Peyer's patch (tissue), 4 donors: Measurements from ENCODE around the gene PGK2. TPM values are rescaled to one million over a fixed set of nuclear protein-coding genes. Genes with fewer than 3 reads are reported as not detected.
"Not testable (repeated sequence)": the region's sequence is repeated elsewhere in the genome, so short reads cannot be mapped to it uniquely, and the experiment has no call there.

Experiments used
- DNase-seq, 3 donors: peaks; one replicate each; pipeline ENCODE4 v3.0.0-alpha.2; 2017 to 2019
- H3K27ac ChIP-seq, 4 donors: fragments of 200-600 bp; sonication (generic); one replicate each; pipeline ENCODE4 v1.5.1; 2016 to 2019
- H3K27me3 ChIP-seq, 2 donors: fragments of 200-600 bp; sonication (generic); one replicate each; pipeline ENCODE4 v1.5.1; 2019
- H3K36me3 ChIP-seq, 3 donors: fragments of 200-600 bp; sonication (generic); one replicate each; pipeline ENCODE4 v1.5.1; 2016 to 2019
- H3K4me1 ChIP-seq, 4 donors: fragments of 200-600 bp; sonication (generic); one replicate each; pipeline ENCODE4 v1.5.1; 2016 to 2019
- H3K4me3 ChIP-seq, 4 donors: fragments of 200-600 bp; sonication (generic); 1 replicate in 3 of 4; 2 replicates in 1 of 4; pipeline ENCODE4 v1.5.1; 2016 to 2019; ENCODE audit warnings: mild to moderate bottlenecking in 1 of 4
- H3K9me3 ChIP-seq, 4 donors: fragments of 200-600 bp; sonication (generic); one replicate each; pipeline ENCODE4 v1.5.1; 2016 to 2019; ENCODE audit warnings: mild to moderate bottlenecking in 1 of 4
- POLR2A ChIP-seq, 2 donors: fragments of 450-650 bp; IDR thresholded peaks; one replicate each; pipeline ENCODE4 v1.5.1; 2017; ENCODE audit warnings: antibody characterized with exemption in 2 of 2, mild to moderate bottlenecking in 2 of 2, moderate library complexity in 2 of 2
- total RNA-seq, 4 donors: library from RNA; depleted of rRNA; stranded (reverse); fragments of >200 nt; gene quantifications; one replicate each; pipeline ENCODE4 v1.1.0, GENCODE V29; 2016
- TF ChIP-seq, protein P1 (sequence below), 6 experiments: fragments of 450-650 bp in 4 of 6; fragments of 200-600 bp in 2 of 6; sonication (generic) in 1 of 6; IDR thresholded peaks; one replicate each; pipeline ENCODE4 v1.5.1; 2017 to 2019; ENCODE audit warnings: antibody characterized with exemption in 6 of 6, mild to moderate bottlenecking in 3 of 6, moderate library complexity in 1 of 6

PGK2 gene
- total RNA-seq, 4 donors from 2014 or later: not detected

DNA sequence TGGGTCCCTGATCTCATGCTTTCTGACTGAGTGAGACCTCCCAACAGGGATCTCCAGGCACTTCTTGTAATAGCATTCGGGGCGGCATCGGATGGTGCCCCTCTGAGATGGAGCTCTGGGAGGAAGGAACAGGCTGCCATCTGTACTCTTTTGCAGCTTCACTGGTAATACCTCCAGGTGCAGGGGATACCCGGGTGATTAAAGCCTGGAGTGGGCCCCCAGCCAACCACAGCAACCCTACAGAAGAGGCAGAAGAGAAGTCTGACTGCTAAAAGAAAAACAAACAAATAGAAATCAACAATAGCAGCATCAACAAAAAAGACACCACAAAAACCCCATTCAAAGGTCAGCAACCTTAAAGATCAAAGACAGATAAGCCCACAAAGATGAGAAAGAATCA, 19.1 kb upstream of the PGK2 start:
- TF ChIP-seq, protein P1, sequence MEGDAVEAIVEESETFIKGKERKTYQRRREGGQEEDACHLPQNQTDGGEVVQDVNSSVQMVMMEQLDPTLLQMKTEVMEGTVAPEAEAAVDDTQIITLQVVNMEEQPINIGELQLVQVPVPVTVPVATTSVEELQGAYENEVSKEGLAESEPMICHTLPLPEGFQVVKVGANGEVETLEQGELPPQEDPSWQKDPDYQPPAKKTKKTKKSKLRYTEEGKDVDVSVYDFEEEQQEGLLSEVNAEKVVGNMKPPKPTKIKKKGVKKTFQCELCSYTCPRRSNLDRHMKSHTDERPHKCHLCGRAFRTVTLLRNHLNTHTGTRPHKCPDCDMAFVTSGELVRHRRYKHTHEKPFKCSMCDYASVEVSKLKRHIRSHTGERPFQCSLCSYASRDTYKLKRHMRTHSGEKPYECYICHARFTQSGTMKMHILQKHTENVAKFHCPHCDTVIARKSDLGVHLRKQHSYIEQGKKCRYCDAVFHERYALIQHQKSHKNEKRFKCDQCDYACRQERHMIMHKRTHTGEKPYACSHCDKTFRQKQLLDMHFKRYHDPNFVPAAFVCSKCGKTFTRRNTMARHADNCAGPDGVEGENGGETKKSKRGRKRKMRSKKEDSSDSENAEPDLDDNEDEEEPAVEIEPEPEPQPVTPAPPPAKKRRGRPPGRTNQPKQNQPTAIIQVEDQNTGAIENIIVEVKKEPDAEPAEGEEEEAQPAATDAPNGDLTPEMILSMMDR (IDR thresholded peaks at IDR 0.05): no peak
- TF ChIP-seq POLR2A (IDR thresholded peaks at IDR 0.05): no peak
- Histone ChIP-seq H3K4me3 (no peak overlapping the region), H3K9me3 (no peaks in the 10 kb centered on the region), H3K36me3 (peaks cover 0 to 10% (median 0%) of the 10 kb centered on the region in 3 donors), H3K4me1 (no peaks in the 10 kb centered on the region), H3K27ac (no peak overlapping the region), H3K27me3 (no peaks in the 10 kb centered on the region)
- DNase-seq: no peak

DNA sequence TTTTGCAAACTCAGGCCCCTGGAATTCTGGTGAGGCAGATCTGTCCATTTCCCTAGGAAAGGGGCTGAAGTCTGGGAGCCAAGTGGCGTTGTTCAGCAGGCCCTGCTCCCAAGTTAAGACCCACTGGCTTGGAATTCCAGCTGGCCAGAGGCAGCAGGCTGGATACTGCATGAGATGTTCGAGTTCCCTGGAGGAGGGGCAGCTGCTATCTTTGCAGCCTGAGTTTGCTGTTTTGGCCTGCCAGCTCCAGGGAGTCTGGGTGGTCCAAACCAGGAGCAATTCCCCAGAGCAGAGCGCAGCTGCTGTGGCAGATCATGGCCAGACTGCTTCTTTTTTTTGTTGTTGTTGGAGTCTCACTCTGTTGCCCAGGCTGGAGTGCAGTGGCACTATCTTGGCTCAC, 18.2 kb upstream of the PGK2 start:
- Histone ChIP-seq H3K4me3 (no peak overlapping the region), H3K4me1 (no peaks in the 10 kb centered on the region), H3K9me3 (no peaks in the 10 kb centered on the region), H3K36me3 (peaks cover 0 to 10% (median 0%) of the 10 kb centered on the region in 3 donors), H3K27me3 (no peaks in the 10 kb centered on the region), H3K27ac (no peak overlapping the region)
- DNase-seq: no peak
- no peak for TF ChIP-seq POLR2A (IDR thresholded peaks at IDR 0.05)
- TF ChIP-seq, protein P1 (IDR thresholded peaks at IDR 0.05): no peak

DNA sequence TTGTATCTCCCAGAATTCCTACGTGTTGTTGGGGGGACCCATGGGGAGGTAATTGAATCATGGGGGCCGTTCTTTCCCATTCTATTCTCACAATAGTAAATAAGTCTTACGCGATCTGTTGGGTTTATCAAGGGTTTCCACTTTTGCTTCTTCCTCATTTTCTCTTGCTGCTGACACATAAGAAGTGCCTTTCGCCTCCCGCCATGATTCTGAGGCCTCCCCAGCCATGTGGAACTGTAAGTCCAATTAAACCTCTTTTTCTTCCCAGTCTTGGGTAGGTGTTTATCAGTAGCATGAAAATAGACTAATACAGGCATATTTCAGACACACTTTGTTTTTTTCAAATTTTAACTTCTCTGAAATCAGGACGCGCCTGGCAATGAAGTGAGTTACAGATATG, 14.4 kb upstream of the PGK2 start:
- Histone ChIP-seq H3K4me1 (no peaks in the 10 kb centered on the region), H3K4me3 (no peak overlapping the region), H3K9me3 (no peaks in the 10 kb centered on the region), H3K27ac (no peak overlapping the region), H3K27me3 (no peaks in the 10 kb centered on the region), H3K36me3 (peaks cover 0 to 10% (median 0%) of the 10 kb centered on the region in 3 donors)
- no peak for DNase-seq
- TF ChIP-seq POLR2A (IDR thresholded peaks at IDR 0.05): no peak
- TF ChIP-seq, protein P1 (IDR thresholded peaks at IDR 0.05): no peak

DNA sequence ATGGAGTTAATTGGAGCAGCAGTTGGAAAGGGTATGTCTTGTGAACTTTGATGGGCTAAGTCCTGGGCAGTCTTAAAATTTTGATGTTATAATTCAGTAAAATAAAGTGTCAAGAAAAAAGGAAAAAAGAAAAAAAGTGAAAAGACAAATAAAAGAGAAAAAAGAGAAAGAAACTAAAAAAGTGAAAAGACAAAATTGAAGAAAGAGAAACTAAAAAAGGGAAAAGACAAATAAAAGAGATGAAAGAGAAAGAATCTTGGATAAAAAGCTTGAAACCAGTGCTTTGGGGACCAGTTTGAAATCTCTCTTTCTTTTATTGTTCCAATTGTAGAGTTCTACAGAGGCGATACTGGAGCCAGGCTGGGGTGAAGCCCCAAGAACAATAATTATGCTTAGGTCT, 12.0 kb upstream of the PGK2 start:
- TF ChIP-seq, protein P1 (IDR thresholded peaks at IDR 0.05): no peak
- no peak for TF ChIP-seq POLR2A (IDR thresholded peaks at IDR 0.05)
- Histone ChIP-seq H3K36me3 (no peaks in the 10 kb centered on the region), H3K27ac (no peak overlapping the region), H3K4me1 (no peaks in the 10 kb centered on the region), H3K27me3 (no peaks in the 10 kb centered on the region), H3K9me3 (no peaks in the 10 kb centered on the region), H3K4me3 (no peak overlapping the region)
- no peak for DNase-seq

DNA sequence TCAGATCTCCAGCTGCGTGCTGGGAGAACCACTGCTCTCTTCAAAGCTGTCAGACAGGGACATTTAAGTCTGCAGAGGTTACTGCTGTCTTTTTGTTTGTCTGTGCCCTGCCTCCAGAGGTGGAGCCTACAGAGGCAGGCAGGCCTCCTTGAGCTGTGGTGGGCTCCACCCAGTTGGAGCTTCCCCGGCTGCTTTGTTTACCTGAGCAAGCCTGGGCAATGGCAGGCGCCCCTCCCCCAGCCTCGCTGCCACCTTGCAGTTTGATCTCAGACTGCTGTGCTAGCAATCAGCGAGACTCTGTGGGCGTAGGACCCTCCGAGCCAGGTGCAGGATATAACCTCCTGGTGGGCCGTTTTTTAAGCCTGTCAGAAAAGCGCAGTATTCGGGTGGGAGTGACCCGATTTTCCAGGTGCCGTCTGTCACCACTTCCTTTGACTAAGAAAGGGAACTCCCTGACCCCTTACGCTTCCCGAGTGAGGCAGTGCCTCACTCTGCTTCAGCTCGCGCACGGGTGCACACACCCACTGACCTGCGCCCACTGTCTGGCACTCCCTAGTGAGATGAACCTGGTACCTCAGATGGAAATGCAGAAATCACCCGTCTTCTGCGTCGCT, 9.9 kb upstream of the PGK2 start:
- H3K36me3 ChIP-seq, H3K4me3 ChIP-seq, H3K9me3 ChIP-seq, H3K27me3 ChIP-seq, H3K27ac ChIP-seq, H3K4me1 ChIP-seq, DNase-seq: not testable (repeated sequence)

DNA sequence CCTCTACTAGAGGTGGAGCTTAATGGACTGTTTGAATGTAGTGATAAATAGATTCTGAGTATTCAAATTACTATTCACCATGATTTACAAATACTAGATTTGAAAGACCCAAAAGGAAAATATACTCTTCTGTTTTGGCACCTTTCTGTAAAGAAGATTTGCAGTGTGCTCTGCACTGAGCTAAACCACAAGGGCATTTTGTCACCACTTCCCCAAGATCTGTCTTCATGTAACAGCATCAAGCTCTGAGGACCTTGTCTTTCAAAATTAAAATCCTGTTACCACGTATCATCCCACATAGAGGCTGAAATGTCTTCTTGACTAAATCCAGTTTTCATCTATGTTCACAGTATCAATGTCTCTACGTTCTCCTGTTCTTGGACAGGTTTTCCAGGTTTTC, 3.3 kb upstream of the PGK2 start:
- Histone ChIP-seq H3K4me3 (no peak overlapping the region), H3K9me3 (no peaks in the 10 kb centered on the region), H3K27ac (no peak overlapping the region), H3K4me1 (no peaks in the 10 kb centered on the region), H3K27me3 (no peaks in the 10 kb centered on the region), H3K36me3 (no peaks in the 10 kb centered on the region)
- no peak for TF ChIP-seq POLR2A (IDR thresholded peaks at IDR 0.05)
- TF ChIP-seq, protein P1 (IDR thresholded peaks at IDR 0.05): no peak
- no peak for DNase-seq
